LHCN-M2 (cell line): ENCODE measurements around the gene TBC1D26. TPM values are rescaled to one million over a fixed set of nuclear protein-coding genes. Genes with fewer than 3 reads are reported as not detected.
"Not testable (repeated sequence)": the region's sequence is repeated elsewhere in the genome, so short reads cannot be mapped to it uniquely, and the experiment has no call there.

Experiments used
- DNase-seq: peaks from one replicate; pipeline ENCODE4 v3.0.0-alpha.2; 2012; ENCODE audit warnings: low read depth
- polyA plus RNA-seq: library from polyadenylated mRNA; unstranded; fragments of >200 nt; gene quantifications from one replicate; pipeline ENCODE4 v1.2.1, GENCODE V29; 2012; ENCODE audit warnings: missing spikeins
- total RNA-seq: library from RNA; depleted of rRNA; stranded (reverse); fragments of >200 nt; gene quantifications from 2 replicates; pipeline ENCODE4 v1.2.3, GENCODE V29; 2014; rRNA removed

Gene TBC1D26
- not detected in 2 replicates for total RNA-seq
- polyA plus RNA-seq, result not detected

DNA sequence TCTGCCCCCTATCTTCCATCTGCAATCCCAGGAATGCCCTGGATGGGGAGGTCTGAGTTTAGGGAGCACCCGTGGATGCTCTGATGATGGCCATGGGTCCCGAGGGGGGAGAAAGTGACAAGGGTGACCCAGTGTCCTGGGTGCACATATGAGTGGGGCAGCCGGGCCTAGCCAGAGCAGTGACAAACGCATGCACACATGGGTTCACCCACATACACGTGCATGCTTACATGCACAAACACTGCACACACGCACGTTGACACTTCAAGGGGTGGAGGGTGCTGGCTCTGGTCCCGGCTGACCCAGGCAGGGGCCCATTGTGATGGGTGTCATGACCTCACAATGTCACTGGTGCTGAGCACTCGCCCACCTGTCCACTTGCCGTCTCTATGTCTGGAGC lies at the start of gene TBC1D26:
Gene TBC1D26, plus strand, starts transcription at position 384 of the 400 bp plus-strand sequence. CDS start 3,066 bp downstream, outside the sequence.
- not testable (repeated sequence) for DNase-seq

DNA sequence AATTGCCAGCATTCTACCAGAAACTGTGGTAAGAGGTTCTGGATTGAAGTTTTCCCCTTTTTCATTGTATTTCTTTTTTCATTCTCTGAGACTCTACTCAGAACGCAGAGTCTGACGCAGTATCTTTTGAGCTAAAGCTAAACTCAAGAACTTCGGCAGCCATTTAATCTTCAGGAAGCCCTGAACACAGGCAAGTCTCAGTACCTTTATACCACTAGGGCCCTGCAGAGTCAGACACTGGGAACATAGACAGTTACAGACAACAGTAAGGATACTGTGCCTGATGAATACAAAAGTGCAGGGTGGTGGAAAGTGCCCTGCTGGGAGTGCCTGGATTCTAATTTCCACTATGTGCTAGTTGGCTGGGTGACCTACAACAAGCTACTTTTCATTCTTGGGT lies 48.9 kb upstream of the TBC1D26 start:
- not testable (repeated sequence) for DNase-seq

DNA sequence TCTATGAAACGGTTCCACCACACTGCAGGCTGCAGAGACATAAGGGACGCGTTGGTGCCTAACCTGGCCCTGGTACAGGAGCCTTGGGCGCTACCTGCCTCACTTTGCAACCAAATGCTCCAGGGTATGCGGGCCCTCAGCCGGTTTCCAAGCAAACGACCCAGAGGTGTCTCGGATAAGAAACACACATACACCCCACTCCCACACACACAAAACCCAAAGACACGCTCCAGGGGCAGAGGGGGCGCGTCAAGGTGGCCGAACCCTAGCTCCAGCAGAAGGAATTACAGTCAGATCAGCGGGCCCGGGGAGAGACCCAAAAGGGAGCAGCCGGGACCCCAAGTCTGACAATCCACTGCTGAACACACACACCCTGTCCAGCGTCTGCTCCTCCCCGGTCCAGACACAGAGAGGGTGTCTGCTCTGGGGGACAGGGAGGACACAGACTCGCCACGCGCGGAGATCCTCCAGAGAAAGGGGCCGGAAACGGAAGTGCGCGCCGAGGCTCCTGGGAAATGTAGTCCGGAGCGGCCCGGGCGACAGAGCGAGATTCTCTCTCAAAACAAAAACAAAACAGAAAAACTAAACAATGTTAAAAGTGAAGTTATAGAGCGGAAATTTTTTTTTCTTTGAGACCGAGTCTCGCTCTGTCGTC lies 48.1 kb upstream of the TBC1D26 start, which contains the start of gene TRIM16:
Gene TRIM16, minus strand, starts transcription at position 488 of the 655 bp plus-strand sequence. CDS start 32,702 bp downstream, outside the sequence.
- DNase-seq, result peak; percentile 59

DNA sequence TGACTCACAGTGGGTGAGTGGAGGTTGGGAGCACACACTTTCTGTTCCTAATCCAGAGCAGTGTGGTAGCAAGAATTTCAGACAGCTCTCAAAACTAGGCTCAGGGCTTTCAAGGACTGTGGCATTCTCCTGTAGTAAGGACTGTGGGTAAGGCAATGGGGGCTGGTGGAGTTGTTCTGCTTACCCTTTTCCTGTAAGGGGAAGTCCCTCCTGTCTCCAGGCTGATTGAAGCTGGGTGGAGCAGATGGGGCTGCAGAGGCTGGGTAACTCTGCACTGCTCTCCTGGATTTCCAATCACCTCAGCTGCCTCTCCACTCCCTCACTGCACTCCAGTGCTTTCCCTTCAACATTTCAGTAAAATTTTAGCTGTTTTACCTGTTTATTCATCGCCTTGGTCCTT lies 44.6 kb upstream of the TBC1D26 start:
- not testable (repeated sequence) for DNase-seq

DNA sequence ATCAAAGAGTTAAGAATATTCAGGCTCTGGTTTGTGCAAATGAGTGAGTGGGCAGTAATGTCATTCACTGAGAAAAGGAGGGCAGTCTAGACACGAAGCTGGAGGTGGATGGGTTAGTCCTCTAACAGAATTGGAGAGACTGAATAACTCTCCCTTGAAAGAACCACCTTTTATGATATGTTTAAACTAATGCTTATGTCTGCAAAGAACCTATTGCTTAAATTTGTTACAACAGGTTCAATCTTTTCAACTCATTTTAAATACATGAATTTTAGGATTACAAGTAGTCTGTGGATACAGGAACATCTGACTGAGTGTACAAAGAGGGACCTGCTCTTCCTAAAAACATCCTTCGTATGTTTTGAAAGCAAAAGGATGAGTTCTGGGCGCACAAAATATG lies 33.1 kb upstream of the TBC1D26 start:
- not testable (repeated sequence) for DNase-seq

DNA sequence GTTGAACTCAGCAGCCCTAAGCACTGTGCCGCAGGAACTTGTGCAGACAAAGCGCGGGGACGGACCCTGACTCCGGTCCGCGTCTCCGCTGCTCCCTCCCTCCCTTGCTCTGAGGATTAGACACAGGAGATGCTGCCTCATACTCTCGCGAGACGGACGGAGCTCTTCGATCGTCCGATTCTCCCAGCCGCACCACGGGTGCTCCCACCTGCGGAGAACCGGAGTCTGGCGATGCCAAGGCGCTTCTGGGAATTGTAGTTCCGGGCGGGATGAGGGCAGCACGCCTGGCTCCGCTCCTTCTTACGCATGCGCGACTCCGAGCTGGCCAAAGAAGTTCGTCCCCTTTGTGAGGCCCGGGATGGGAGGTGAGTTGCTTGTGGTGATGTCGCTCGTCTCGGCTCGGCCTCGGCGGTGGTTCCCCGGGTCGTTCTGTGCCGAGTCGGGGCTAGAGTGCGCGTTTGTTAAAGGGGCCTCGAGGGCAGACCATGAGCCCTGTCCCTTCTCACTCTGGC lies 32.6 kb upstream of the TBC1D26 start, which contains the start of gene ZNF286A:
Gene ZNF286A, plus strand, starts transcription at position 340 of the 512 bp plus-strand sequence. CDS start 578 bp downstream, outside the sequence.
- DNase-seq, result peak; percentile 99

DNA sequence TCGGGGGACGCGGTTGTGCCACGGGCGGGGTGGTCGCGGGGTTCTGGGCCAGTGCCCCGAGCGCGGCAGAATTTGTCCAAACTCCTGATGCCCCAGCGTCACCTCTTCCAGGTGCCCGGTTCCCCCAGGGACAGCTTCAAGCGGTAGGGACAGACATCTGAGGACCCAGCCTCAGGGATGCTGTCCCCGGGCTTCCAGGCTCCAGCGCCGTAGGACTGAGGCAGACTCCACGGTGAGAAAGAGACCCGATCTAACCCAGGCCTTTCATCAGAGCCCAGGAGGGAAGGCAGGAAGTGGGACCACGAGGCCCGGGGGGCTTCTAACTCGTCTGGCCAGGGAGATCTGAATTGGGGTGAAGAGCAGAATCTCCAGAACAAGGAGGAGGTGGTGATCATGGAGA lies 32.1 kb upstream of the TBC1D26 start:
- not testable (repeated sequence) for DNase-seq

DNA sequence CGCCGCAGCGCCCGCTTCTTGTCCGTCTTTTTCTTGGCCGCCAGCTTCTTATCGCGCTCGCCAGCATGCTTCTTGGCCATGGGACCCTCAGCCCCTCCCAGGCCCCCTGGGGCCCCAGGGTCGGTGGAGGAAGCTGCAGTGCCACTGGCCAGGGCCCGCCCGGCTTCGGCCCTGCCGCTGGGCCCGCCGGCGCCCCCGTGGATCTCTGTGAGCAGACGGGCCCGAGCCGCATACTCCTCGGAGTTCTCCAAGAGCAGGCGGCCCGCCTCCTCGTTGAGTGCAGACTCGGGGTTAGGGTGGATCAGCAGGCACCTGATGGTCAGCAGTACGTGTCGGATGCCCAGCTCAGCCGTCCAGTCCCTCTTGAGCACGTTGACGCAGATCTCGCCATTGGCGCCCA lies 27.8 kb upstream of the TBC1D26 start:
- not testable (repeated sequence) for DNase-seq

DNA sequence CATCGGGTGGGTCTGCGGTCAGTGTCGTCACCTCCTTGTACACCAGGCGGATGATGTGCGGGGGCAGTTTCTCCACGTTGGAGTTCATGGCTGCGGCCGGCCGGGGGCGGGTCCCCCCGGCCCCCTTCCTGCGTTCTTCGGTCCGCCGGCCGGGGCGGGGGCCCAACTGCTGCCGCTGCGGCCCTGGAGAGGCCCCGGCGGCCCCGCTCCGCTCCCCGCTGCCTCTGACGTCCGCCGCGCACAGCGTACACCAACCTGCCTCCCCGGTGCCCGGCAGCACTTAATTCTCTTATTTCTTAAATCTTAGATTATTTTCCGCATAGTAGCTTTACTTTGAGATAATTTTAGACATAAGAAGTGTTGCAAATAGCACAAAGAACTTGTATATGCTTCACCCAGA lies 27.3 kb upstream of the TBC1D26 start:
- not testable (repeated sequence) for DNase-seq

DNA sequence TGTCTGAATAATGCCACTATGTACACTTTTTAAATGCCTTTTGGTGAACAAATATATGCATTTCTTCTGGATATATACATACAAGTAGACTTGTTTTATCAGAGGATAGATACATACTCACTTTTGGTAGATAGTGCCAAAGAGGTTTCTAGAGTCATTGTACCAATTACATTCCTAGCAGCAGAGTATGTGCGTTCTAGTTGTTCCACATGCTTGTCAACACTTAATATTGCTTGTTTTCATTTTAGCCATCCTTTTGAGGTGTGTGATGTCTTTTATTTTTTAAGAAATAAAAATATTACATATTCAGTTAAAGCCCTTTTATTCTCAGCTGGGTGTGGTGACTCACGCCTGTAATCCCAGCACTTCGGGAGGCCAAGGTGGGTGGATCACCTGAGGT lies 23.2 kb upstream of the TBC1D26 start:
- DNase-seq, result not testable (repeated sequence)

DNA sequence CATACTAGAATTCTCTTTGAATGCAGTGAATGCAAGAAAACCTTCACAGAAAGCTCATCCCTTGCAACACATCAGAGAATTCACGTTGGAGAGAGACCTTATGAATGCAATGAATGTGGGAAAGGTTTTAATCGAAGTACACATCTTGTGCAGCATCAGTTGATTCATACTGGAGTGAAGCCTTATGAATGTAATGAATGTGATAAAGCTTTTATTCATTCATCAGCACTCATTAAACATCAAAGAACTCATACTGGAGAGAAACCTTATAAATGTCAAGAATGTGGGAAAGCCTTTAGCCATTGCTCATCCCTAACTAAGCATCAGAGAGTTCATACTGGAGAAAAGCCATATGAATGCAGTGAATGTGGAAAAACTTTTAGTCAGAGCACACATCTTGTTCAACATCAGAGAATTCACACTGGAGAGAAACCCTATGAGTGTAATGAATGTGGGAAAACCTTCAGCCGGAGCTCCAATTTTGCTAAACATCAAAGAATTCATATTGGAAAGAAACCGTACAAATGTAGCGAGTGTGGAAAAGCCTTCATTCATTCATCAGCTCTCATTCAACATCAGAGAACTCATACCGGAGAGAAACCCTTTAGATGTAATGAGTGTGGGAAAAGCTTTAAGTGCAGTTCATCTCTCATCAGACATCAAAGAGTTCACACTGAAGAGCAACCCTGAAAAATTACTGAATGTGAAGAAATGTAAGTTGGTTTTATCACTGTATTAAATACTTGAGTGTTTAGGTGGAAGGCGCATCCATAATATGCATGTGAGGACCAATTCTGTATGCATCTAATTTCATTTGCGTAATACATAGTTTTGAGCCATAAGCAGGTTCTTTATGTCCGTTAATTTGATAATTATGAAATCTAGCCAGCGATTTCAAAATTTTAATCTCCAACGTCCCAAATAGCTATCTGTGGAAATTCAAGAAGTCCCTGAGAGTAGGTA lies 15.2 kb upstream of the TBC1D26 start:
- DNase-seq, result not testable (repeated sequence)

DNA sequence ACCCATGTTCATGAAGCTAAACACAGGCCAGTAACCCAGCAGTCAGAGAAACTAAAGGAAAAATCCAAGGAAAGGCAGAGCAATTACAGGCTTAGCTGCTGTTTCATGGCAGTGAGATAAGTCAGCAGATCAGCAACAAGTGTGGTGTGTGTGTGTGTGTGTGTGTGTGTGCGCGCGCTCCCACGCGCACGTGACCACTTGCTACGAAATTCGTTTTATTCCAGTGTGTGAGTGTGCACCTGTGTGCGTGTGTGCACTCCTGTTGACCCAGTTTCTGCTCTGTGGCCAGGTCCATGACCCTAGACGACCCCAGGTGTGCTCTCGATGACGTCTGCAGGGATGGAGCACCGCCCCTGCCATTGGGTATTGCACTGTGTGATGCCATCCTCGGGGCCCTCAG lies 1.5 kb upstream of the TBC1D26 start:
- not testable (repeated sequence) for DNase-seq

DNA sequence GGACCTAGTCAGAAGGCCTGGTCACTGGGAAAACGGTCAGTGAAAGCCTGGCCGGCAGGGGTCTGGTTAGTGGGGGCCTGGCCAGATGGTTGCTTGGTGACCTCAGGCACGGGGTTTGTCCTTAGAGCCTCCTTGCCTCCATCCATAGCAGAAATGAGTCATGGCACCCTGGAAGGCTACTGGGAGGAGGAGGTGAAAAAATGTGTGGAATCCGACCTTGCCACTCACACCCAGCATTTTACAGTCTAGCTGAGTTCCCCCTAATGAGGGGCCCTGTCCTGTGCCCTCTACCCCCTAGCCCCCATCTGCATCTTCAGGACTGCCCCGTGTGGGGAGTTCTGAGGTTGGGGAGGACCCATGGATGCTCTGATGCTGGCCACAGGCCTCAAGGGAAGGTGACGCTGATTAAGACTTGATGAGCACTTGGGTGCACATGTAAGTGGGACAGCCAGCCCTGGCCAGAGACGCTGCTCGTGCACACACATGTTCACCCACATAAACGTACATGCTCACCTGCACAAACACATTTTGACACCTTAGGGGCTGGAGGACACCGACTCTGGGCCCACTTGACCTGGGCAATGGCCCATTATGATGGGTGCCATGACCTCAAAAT lies 1.2 kb downstream of the TBC1D26 start:
- not testable (repeated sequence) for DNase-seq

DNA sequence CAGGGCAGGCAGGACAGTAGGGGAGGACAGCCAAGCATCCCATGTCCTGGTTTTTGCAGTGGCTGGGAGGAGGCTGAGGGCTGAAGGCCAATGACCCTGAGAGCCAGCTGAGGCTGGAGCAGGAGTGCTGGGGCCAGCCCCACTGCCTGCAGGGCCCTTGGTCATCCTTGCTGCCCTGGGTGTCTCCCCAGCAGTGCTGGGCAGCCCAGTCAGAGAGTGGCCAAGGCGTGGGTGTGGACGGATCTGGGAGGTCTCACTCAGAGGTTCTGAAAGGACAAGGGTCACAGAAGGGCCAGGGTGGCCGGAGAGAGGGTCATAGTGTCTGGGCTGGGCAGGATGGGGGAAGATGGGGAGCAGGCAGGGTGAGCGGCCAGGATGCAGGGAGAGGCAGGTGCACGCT lies 4.5 kb downstream of the TBC1D26 start:
- DNase-seq, result not testable (repeated sequence)

DNA sequence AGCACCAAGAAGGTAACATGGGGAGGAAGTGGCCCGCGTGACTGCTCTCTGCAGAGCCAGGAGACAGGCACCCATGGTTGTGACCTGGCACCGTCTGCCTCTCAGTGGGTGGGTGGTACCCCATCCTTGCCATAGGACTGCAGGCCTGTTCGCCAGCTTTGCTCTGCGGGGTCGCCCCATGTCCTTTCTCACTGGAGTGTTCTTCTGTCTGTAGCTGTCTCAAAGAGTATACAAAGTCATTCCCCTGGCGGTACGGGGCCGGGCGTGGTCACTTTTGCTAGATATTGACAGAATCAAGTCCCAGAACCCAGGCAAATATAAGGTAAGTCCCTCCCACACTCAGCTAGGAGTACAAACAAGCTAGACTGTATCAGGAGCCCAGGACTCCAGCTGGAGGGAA lies 6.0 kb downstream of the TBC1D26 start:
- DNase-seq, result no peak

DNA sequence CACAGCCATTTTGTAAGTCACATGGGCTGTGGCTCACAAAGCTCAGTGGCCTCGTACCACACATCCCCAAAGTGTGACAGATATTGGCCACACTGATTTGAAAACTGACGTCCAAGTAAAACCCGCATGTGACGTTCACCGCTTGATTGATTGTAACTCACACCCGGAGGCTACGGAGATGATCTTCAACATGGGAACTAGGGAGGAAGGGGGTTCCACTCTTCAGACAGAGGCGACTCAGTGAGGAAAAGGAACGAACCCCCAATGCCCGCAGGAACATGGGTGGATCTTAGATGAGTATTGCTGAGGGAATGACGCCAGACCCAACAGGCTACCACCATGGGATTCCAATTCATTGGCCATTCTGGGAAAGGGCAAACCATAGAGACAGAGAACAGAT lies 7.2 kb downstream of the TBC1D26 start:
- not testable (repeated sequence) for DNase-seq

DNA sequence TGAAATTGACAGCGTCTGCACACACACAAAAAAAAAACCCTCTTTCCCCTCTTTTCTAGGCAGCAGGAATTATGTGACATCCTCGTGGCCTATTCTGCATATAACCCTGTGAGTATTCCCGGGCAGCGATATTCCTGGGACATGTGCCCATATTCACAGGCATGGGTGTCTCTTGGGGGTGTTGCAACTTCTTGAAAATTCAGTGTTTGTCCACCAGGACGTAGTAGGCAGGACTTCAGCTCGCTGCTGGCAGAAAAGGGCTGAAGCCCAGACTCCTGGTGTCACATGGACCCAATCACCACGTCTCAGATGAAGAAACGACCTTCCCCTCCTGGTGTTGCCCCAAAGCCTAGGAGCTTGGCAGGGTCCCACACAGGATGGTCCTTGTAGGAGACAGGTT lies 8.0 kb downstream of the TBC1D26 start:
- not testable (repeated sequence) for DNase-seq

DNA sequence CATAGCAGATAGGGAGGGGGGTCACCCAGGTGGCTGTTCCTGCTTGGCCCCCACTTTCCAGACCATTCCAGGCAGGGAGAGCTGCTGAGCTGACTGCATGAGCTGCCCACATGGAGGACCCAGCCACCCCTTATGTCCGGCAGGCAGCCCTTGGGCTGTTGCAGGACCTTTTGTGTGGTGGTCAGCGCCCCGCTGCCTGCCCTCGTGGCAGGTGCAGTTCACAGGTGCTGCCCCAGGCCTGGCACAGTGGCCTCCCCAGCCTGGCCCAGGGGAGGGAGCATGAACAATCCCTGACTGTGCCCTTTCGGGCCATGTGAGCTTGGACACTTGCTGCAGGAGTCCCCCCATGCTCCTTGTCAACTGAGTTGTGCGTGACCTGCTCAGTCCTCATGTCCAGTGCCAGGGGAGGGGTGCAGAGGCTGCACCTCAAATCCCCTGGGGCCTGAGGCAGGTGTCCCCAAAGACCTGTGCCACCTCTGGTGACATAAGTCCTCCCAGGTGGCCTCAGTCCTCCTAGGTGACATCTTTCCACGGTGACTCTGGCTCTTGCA lies 8.6 kb downstream of the TBC1D26 start:
- DNase-seq, result no peak

DNA sequence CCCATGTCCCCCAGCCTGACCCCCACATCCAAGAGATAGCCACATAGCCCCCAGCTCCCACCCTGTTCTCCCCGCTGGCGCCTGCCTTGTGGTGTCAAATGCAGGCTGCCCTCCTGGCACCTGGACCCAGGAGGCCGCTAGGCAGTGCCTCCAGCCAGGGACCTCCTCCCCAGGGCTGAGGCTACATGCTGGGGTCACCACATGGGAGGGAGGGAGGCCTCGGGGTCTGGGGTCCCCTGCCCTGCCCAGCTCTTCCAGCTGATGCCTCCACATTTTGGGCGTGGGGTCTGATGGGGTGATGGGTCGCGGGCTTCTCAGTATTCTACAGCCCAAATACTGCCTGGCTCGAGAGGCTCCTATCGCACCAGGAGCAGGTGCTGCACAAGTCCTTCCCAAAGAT lies 9.5 kb downstream of the TBC1D26 start:
- DNase-seq, result no peak

DNA sequence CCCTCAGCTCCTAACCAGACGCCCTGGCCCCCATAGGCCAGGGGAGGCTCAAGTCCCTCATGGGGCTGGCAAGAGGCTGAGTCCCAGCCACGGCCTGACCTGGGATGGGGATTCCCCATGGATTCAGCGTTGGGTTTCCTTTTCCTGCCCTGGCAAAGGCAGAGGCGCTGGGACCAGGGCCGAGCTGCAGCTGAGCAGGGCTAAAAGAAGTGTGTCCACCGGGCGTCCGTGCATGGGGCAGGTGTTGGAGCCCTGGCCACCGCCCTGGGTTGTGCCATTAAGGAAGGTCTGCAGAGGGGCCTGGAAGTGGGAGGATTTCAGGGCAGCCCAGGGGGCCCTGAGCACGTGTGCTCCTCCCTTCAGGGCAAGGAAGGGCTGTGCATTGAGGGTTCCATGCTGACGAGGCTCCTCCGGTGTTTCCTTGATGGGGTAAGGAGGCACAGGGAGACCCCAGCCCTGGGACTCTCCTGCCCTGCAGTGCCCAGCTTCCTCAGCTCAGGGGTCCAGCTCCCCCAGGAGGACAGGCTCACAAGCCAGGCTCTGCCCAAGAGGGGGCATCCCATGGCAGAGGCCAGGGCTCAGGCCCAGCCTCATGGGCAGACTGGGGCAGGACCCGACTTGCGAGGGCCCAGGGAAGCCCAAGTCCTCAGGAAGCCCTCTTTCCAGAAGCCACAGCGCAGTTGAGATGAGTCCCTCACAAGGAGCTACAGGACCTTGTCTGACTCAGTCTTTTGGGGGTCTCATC lies 10.1 kb downstream of the TBC1D26 start:
- no peak for DNase-seq
